HL-60 (cell line): ENCODE results near the gene ASB15.

Experiments used
- DNase-seq, 2 experiments: peaks; one replicate each; pipeline ENCODE4 v3.0.0-alpha.2; 2010 to 2020; ENCODE audit warnings: low read depth in 1 of 2, low spot score in 1 of 2
- H3K27ac ChIP-seq: fragments of 250-450 bp; sonication (Bioruptor Pico); replicated peaks from 2 replicates; pipeline ENCODE4 v1.5.1; 2020; ENCODE audit warnings: mild to moderate bottlenecking, moderate library complexity
- H3K27me3 ChIP-seq: fragments of 250-450 bp; sonication (Bioruptor Pico); 2 replicates; pipeline ENCODE4 v1.5.1; 2021; ENCODE audit warnings: mild to moderate bottlenecking, moderate library complexity; ENCODE audit not compliant: insufficient read depth, poor library complexity, severe bottlenecking
- H3K4me3 ChIP-seq: replicated peaks from 2 replicates; pipeline ENCODE4 v1.5.1; 2011; ENCODE audit warnings: mild to moderate bottlenecking, control low read depth, low read length; ENCODE audit not compliant: insufficient read depth
- CTCF ChIP-seq: IDR thresholded peaks from one replicate; pipeline ENCODE4 v1.5.1; 2011; ENCODE audit warnings: low read length, control low read depth, inconsistent platforms; ENCODE audit not compliant: insufficient read depth
- GABPA ChIP-seq: IDR thresholded peaks from 2 replicates; pipeline ENCODE4 v1.6.1; 2012; ENCODE audit warnings: low read depth
- POLR2AphosphoS5 ChIP-seq: IDR thresholded peaks from 2 replicates; pipeline ENCODE4 v1.6.1; 2012; ENCODE audit warnings: low read depth
- SPI1 ChIP-seq: IDR thresholded peaks from 2 replicates; pipeline ENCODE4 v1.6.1; 2012; ENCODE audit warnings: low read depth, mild to moderate bottlenecking, borderline replicate concordance
- TF ChIP-seq, protein P1 (sequence below): IDR thresholded peaks from 2 replicates; pipeline ENCODE4 v1.6.1; 2012; ENCODE audit warnings: low read depth; ENCODE audit not compliant: insufficient replicate concordance

The ASB15 gene

DNA sequence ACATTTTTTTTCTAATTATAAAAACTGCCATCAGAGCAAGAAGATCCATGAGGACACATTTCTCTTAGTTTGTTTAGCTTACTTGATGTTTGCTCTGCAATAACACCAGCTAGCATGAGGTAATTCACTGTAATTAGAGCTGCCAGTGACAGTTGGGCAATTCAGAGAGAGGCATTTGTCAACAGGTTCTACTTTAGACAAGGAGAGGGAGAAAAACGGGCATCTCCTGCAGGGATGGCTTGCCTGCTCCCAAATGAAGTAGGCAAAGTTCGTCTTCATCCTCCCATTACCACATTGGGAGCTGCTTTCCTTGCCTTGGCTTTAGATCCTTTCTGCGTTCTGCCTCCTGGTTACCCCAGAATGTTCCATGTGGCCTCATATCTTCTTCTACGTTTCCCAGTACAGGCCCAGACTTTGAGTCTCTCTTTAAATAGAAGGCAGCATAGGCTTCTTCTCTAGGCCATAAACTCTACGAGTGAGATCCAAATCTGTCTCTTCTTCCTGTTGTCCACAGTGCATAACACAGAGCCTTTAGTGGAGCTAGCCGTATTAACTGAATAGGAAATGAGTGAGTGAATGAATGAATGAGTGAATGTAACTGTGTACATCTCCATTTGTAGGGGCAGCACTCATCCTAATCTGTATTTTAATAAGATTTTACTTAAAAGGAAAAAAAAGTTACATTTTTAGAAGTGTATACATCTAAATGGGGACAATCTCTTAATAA is 21.2 kb downstream of the ASB15 start:
- TF ChIP-seq GABPA, result no peak
- TF ChIP-seq CTCF, result no peak
- no peak for TF ChIP-seq POLR2AphosphoS5
- TF ChIP-seq, protein P1, sequence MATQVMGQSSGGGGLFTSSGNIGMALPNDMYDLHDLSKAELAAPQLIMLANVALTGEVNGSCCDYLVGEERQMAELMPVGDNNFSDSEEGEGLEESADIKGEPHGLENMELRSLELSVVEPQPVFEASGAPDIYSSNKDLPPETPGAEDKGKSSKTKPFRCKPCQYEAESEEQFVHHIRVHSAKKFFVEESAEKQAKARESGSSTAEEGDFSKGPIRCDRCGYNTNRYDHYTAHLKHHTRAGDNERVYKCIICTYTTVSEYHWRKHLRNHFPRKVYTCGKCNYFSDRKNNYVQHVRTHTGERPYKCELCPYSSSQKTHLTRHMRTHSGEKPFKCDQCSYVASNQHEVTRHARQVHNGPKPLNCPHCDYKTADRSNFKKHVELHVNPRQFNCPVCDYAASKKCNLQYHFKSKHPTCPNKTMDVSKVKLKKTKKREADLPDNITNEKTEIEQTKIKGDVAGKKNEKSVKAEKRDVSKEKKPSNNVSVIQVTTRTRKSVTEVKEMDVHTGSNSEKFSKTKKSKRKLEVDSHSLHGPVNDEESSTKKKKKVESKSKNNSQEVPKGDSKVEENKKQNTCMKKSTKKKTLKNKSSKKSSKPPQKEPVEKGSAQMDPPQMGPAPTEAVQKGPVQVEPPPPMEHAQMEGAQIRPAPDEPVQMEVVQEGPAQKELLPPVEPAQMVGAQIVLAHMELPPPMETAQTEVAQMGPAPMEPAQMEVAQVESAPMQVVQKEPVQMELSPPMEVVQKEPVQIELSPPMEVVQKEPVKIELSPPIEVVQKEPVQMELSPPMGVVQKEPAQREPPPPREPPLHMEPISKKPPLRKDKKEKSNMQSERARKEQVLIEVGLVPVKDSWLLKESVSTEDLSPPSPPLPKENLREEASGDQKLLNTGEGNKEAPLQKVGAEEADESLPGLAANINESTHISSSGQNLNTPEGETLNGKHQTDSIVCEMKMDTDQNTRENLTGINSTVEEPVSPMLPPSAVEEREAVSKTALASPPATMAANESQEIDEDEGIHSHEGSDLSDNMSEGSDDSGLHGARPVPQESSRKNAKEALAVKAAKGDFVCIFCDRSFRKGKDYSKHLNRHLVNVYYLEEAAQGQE, result no peak
- no peak for TF ChIP-seq SPI1
- Histone ChIP-seq H3K27me3 (no peaks in the 10 kb centered on the region), H3K4me3 (no peak overlapping the region), H3K27ac (no peak overlapping the region)
- no peak for DNase-seq

DNA sequence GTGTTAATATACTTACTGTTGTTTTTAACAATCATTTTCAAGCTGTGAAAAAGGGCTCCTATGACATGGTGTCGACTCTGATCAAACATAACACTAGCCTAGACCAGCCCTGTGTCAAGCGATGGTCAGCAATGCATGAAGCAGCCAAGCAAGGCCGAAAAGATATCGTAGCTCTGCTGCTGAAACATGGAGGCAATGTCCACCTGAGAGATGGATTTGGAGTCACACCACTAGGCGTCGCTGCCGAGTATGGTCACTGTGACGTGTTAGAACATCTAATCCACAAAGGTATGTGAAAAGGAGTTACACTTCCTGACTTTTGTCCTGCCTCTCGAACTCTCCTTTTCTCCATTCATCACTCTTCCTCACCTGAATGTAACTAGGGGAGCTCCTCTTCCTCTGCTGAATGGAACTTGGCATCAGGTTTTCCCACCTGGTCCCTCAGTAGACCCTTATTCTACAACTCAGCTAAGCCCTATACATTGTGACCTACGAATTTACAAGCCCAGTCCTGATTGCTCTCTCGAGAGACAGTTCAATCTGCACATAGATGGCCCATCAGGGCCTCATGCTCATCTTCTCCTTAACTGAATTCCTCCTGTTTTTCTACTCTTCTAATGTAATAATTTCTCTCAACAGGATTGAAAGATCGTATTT is 23.0 kb downstream of the ASB15 start:
- peak in 1 of 2 experiments; percentile 37 for DNase-seq
- Histone ChIP-seq H3K4me3 (no peak overlapping the region), H3K27ac (no peak overlapping the region), H3K27me3 (no peaks in the 10 kb centered on the region)
- peak; percentile 38 for TF ChIP-seq CTCF
- TF ChIP-seq GABPA, result no peak

GRCh38 chr7:123625254-123625653 is 23.6 kb downstream of the ASB15 start:
- H3K27ac ChIP-seq, result no peak overlapping the region
- TF ChIP-seq POLR2AphosphoS5, result no peak
- no peak for TF ChIP-seq SPI1
- TF ChIP-seq GABPA, result no peak
- no peak for TF ChIP-seq CTCF
- TF ChIP-seq, protein P1, result no peak

More at GRCh38 chr7:123625254-123625653, 23.6 kb downstream of the ASB15 start:
- no peak overlapping the region for H3K4me3 ChIP-seq
- no peaks in the 10 kb centered on the region for H3K27me3 ChIP-seq
- DNase-seq, result no peak
